BLaER1 treated with 17β-estradiol and CSF1 and Interleukin-3, amounts not matched to agents 10 nM and 100 nM (cell line): ENCODE measurements around the gene TEDDM1.

Source experiments
- H3K27ac ChIP-seq, 11 experiments: shearing (Covaris generic); formaldehyde crosslinking; 2 replicates each; pipeline ENCODE4 v1.8.1; 2022
- H3K27me3 ChIP-seq, 11 experiments: shearing (Covaris generic); formaldehyde crosslinking; 2 replicates each; pipeline ENCODE4 v1.8.1; 2022
- H3K36me3 ChIP-seq, 11 experiments: shearing (Covaris generic); formaldehyde crosslinking; 2 replicates each; pipeline ENCODE4 v1.8.1; 2022
- H3K4me1 ChIP-seq, 10 experiments: shearing (Covaris generic); formaldehyde crosslinking; 2 replicates each; pipeline ENCODE4 v1.8.1; 2022
- H3K4me2 ChIP-seq, 11 experiments: shearing (Covaris generic); formaldehyde crosslinking; 2 replicates each; pipeline ENCODE4 v1.8.1; 2022
- H3K4me3 ChIP-seq, 10 experiments: shearing (Covaris generic); formaldehyde crosslinking; 2 replicates each; pipeline ENCODE4 v1.8.1; 2022
- H3K9ac ChIP-seq, 11 experiments: shearing (Covaris generic); formaldehyde crosslinking; 2 replicates each; pipeline ENCODE4 v1.8.1; 2022
- H3K9me3 ChIP-seq, 11 experiments: shearing (Covaris generic); formaldehyde crosslinking; replicated peaks in 1 of 11; 2 replicates each; pipeline ENCODE4 v1.8.1; 2022
- H4K20me1 ChIP-seq, 11 experiments: shearing (Covaris generic); formaldehyde crosslinking; 2 replicates each; pipeline ENCODE4 v1.8.1; 2022
- Cebpa-rat ChIP-seq, 11 experiments: shearing (Covaris generic); IDR thresholded peaks; 2 replicates each; pipeline ENCODE4 v1.8.1; 2022

The TEDDM1 gene

DNA sequence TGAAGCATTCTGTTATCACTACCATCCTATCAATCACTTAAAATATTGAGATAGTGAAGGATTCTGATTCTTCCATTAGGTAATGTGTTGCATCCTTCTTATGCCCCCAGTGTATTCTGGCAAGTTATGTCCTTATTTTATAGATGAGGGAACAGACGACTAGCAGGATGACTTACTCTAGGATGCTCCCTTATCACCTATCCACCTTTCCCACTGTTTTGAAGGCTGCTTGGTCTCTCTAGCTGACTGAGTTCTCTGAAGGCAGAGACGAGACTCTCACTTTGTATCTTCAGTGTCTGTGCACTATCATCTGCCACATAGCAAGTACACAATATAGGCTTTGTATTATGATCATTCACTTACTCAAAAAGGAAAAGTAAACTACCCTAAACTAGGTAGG lies 12.9 kb downstream of the TEDDM1 start:
- TF ChIP-seq Cebpa-rat (IDR thresholded peaks at IDR 0.05) = no peak
- Histone ChIP-seq H3K4me3 (peak overlapping the region in 2 of 10 experiments; percentile 79 to 99; a peak in 4 of 20 replicates), H4K20me1 (peaks cover 79 to 90% (median 88%) of the 10 kb centered on the region in 11 experiments), H3K9me3 (no peaks in the 10 kb centered on the region; a peak in 1 of 22 replicates), H3K9ac (peak overlapping the region in 2 of 11 experiments; percentile 99; a peak in 4 of 22 replicates), H3K36me3 (peaks cover 65 to 86% (median 71%) of the 10 kb centered on the region in 11 experiments), H3K4me2 (peak overlapping the region in 7 of 11 experiments; percentile 75 to 95 (median 88); a peak in 9 of 22 replicates), H3K27ac (no peak overlapping the region; a peak in 1 of 22 replicates), H3K27me3 (no peaks in the 10 kb centered on the region), H3K4me1 (peaks cover 17 to 34% (median 25%) of the 10 kb centered on the region in 10 experiments)

DNA sequence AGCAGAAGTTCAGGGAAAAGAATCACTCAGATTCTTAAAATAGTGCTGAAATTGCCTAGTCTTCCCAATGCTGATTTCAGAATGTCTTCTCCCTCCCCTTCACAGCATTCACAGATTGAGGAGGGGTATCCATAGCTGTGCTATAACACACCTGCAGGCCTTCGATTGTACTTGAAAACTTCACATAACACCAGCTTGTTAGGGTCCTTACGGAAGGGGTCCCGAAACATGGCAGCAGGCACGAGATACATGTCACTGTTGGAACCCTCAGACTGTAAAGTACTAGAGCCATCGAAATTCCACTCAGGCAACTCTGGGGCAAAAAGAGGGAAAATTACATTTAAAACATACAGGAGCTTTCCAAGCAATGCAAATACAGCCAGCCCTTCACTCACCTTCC lies 13.5 kb downstream of the TEDDM1 start:
- Histone ChIP-seq H3K4me3 (peak overlapping the region in 2 of 10 experiments; percentile 79 to 99; a peak in 1 of 20 replicates), H3K36me3 (peaks cover 70 to 91% (median 77%) of the 10 kb centered on the region in 11 experiments), H4K20me1 (peaks cover 85 to 96% (median 93%) of the 10 kb centered on the region in 11 experiments), H3K27me3 (no peaks in the 10 kb centered on the region), H3K9me3 (no peaks in the 10 kb centered on the region; a peak in 1 of 22 replicates), H3K27ac (no peak overlapping the region; a peak in 1 of 22 replicates), H3K9ac (peak overlapping the region in 1 of 11 experiments; percentile 99; a peak in 1 of 22 replicates), H3K4me2 (peak overlapping the region in 3 of 11 experiments; percentile 6 to 88 (median 87); a peak in 5 of 22 replicates), H3K4me1 (peaks cover 14 to 30% (median 20%) of the 10 kb centered on the region in 10 experiments)
- TF ChIP-seq Cebpa-rat (IDR thresholded peaks at IDR 0.05) = no peak

DNA sequence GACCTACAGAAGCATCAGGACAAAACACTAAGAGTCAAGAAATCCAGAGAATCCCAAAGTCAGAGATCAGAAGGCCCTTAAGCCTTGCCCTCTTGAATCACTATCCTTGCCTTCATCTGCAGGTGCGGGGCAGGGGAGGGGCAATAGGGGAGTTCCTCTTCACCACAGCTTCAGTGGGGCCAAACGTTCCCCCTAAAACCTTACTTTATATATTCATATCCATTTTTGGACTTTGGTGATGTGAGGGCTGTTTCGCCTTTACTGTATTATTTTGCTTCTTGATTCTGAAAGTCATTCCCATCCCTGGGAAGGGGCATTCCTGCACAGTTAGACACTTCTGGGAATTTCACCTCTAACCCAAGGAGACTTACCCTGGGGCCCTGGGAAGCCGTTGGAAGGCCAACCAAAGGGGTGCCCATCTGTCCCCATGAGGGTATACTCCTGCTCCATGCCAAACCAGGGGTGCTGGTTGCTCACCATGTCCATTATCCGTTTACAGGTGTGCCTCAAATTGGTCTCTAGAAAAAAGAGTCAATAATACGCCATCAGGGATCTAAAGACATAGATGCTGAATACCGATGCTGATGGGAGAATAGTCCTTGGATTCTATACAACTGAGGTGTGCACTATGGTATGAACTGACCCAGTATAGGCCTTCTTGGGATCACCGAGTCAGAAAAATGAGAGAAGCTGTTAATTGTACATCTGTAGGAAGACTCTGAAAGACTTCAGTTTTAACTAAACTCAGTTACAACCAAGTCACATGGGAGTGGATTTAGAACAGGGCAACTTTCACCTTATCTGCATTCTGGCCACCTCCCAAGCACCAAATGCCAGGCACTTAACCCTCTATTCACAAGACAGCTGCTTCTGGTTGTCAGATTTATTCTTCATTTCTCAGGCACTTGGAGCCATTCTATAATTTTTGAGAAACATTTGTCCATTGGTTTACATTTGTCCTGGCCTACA lies 14.3 kb downstream of the TEDDM1 start:
- Histone ChIP-seq H3K9ac (peak overlapping the region in 1 of 11 experiments; percentile 99; a peak in 1 of 22 replicates), H3K27me3 (no peaks in the 10 kb centered on the region), H3K9me3 (no peaks in the 10 kb centered on the region; a peak in 1 of 22 replicates), H3K4me1 (peaks cover 14 to 30% (median 20%) of the 10 kb centered on the region in 10 experiments), H3K27ac (0 out of 22 replicates have a peak overlapping the region, but pooled peaks of 1 of the 11 experiments have one; percentile 14), H3K4me3 (0 out of 20 replicates have a peak overlapping the region, but pooled peaks of 1 of the 10 experiments have one; percentile 99), H3K36me3 (peaks cover 77 to 97% (median 84%) of the 10 kb centered on the region in 11 experiments), H4K20me1 (peaks cover 86 to 100% (median 100%) of the 10 kb centered on the region in 11 experiments), H3K4me2 (peak overlapping the region in 3 of 11 experiments; percentile 6 to 88 (median 87); a peak in 3 of 22 replicates)
- no peak for TF ChIP-seq Cebpa-rat (IDR thresholded peaks at IDR 0.05)

DNA sequence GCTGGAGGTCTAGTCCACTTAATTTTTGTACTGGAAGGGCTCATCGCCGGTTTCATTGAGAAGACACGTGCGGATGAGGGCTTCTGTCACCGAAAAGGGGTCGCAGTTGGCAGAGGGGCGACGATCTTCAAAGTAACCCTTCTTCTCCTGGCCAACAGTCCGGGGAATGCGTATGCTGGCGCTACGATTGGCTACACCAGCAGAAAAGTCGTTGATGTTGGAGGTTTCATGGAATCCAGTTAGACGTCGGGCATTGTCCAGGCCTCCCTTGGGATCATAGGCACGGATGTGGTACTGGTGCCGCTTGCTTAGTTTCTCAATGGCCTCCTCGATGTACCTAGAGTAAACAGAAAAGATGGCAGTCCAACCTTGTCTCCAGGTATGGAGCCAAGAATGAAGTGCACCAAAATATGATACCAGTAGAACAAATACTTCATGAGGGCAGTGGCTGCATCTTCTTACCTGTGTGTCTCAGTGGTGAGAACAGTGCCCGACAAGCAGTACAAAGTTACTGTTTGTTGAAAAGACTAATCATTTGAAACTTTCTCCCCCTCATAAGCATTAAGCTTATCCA lies 16.0 kb downstream of the TEDDM1 start:
- H3K4me3 ChIP-seq = no peak overlapping the region
- no peak for TF ChIP-seq Cebpa-rat (IDR thresholded peaks at IDR 0.05)
- H3K36me3 ChIP-seq = peaks cover 70 to 86% (median 82%) of the 10 kb centered on the region in 11 experiments
- H3K4me2 ChIP-seq = no peak overlapping the region
- peaks cover 14 to 30% (median 20%) of the 10 kb centered on the region in 10 experiments for H3K4me1 ChIP-seq
- H3K9ac ChIP-seq = 0 out of 22 replicates have a peak overlapping the region, but pooled peaks of 1 of the 11 experiments have one; percentile 10
- H3K9me3 ChIP-seq = no peaks in the 10 kb centered on the region
- no peaks in the 10 kb centered on the region for H3K27me3 ChIP-seq
- H3K27ac ChIP-seq = peak overlapping the region in 1 of 11 experiments; percentile 7; a peak in 1 of 22 replicates
- H4K20me1 ChIP-seq = peaks cover 74 to 100% (median 90%) of the 10 kb centered on the region in 11 experiments

DNA sequence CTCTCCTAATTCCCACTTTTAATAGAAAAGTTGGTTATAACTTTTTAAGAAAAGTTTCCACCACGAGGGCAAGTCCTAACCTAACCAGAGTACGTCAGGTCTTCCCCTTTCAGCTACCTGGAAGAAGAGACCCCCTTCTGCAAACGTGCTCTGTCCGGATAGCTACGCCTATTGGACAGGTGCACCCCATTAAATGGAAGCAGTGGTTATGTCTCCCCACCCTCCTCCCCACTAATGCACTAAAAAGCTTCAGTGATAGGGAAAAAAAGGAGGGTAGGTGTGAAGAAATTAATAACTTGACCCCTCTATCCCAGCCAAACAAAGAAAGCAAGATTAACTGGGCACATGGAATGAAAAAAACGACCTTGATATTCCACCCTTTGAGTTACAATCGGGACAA lies 16.5 kb downstream of the TEDDM1 start:
- Histone ChIP-seq H3K4me3 (no peak overlapping the region), H3K27ac (peak overlapping the region in 1 of 11 experiments; percentile 7; a peak in 2 of 22 replicates)
- no peak for TF ChIP-seq Cebpa-rat (IDR thresholded peaks at IDR 0.05)

DNA sequence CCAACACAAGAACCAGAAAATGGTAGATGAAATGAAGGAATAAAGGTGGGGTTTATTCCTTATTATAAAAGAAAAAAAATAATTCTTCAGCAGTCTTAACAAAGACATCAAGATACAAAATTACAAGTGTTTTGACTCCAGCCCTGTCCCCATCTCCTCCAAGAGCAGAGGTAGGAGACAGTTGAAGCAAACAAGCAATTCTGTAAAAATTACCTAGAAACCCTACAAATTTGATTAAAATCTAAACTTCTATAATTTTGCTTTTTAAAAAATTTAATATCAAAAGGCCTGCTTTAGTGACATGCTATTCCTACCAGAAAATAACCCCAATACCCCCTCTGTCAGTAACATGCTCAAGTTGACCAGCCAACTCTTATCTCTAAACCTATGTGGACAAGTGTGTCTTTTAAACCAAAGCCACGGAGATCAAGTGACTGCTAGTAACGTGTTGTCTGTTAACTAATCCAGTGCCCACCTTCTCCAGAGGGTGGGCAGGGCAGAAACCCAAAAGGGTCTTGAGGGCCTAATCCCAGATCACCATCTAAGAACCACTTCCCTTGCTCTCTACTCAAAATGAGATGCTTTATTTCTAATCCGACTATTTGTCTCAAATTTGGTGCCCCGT lies 17.3 kb downstream of the TEDDM1 start:
- TF ChIP-seq Cebpa-rat (IDR thresholded peaks at IDR 0.05) = no peak
- H3K4me2 ChIP-seq = no peak overlapping the region
- peaks cover 57 to 75% (median 71%) of the 10 kb centered on the region in 11 experiments for H3K36me3 ChIP-seq
- H3K27me3 ChIP-seq = no peaks in the 10 kb centered on the region
- no peak overlapping the region for H3K4me3 ChIP-seq
- H3K9ac ChIP-seq = 0 out of 22 replicates have a peak overlapping the region, but pooled peaks of 1 of the 11 experiments have one; percentile 8
- H4K20me1 ChIP-seq = peaks cover 61 to 92% (median 77%) of the 10 kb centered on the region in 11 experiments
- H3K27ac ChIP-seq = peak overlapping the region in 1 of 11 experiments; percentile 37; a peak in 1 of 22 replicates
- peaks cover 2 to 22% (median 7%) of the 10 kb centered on the region in 10 experiments; a peak in 15 of 20 replicates for H3K4me1 ChIP-seq
- H3K9me3 ChIP-seq = no peaks in the 10 kb centered on the region

More for the DNA sequence above, 16.5 kb downstream of the TEDDM1 start:
- no peak overlapping the region for H3K4me2 ChIP-seq
- no peaks in the 10 kb centered on the region for H3K27me3 ChIP-seq
- H3K4me1 ChIP-seq = peaks cover 10 to 29% (median 15%) of the 10 kb centered on the region in 10 experiments
- peaks cover 65 to 82% (median 78%) of the 10 kb centered on the region in 11 experiments for H3K36me3 ChIP-seq
- H3K9me3 ChIP-seq = no peaks in the 10 kb centered on the region
- peaks cover 68 to 99% (median 84%) of the 10 kb centered on the region in 11 experiments for H4K20me1 ChIP-seq
- H3K9ac ChIP-seq = 0 out of 22 replicates have a peak overlapping the region, but pooled peaks of 1 of the 11 experiments have one; percentile 10

DNA sequence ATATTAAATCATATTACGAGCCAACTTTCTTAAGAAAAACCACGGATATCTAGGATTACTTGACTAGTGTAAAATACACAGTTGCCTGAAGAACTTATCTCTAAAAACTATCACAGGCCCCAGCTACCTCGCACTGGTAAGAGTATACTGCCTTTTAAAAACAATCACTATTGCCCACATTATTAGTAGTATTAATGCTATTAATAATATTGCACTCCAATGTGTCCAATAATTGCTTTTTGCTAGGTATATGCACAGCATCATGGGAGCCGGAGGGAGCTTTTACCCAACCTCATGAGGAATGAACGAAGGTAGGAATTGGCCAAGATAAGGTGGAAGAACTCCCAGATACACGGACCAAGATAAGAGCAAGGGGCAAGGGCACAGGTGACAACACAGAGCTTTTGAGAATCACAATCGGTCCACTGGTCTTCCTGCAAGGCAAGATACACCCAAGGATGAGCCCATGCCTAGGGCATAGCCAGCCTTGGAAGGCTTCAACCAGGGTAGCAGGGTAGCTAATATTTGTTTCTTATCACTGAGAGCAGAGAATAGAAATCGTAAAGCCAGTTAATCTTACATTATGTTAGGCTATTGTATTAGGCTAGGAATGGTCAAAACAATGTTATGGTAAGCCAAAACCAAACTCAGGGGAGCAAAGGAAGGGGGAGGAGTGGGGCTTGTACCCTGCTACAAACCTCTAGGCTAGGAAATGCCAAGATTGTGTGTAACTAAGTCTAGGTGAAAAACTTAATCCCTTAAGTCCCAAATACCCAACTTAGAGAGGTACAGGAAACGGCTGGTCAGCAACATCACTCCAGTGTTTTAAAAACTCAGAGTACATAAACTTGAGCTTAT lies 18.3 kb downstream of the TEDDM1 start:
- no peak overlapping the region for H3K4me3 ChIP-seq
- no peak for TF ChIP-seq Cebpa-rat (IDR thresholded peaks at IDR 0.05)
- H3K4me1 ChIP-seq = peaks cover 0 to 12% (median 1%) of the 10 kb centered on the region in 10 experiments; a peak in 6 of 20 replicates
- H3K36me3 ChIP-seq = peaks cover 47 to 65% (median 61%) of the 10 kb centered on the region in 11 experiments
- peaks cover 51 to 82% (median 67%) of the 10 kb centered on the region in 11 experiments; a peak in 21 of 22 replicates for H4K20me1 ChIP-seq
- no peak overlapping the region for H3K27ac ChIP-seq
- no peaks in the 10 kb centered on the region for H3K27me3 ChIP-seq
- H3K4me2 ChIP-seq = no peak overlapping the region
- H3K9me3 ChIP-seq = no peaks in the 10 kb centered on the region
- no peak overlapping the region for H3K9ac ChIP-seq
